ENCODE data around the gene TIMM8B. TPM values are rescaled to one million over a fixed set of nuclear protein-coding genes. Genes with fewer than 3 reads are reported as not detected.

Gene TIMM8B
- total RNA-seq, 1 experiment from 2014 or later: 99.6 TPM

GRCh38 chr11:112106070-112106469 lies 19.5 kb upstream of the TIMM8B start:
- no TSS peak for BruUV-seq (replicated peaks)
- intact Hi-C loops (cut with micrococcal nuclease; ENCODE audit: unreplicated experiment): no loop called here
- H3K4me3 ChIP-seq (ENCODE audit: low read depth, low read length, poor library complexity, severe bottlenecking): no peak overlapping the region
- ChIA-PET POLR2A (ENCODE audit: low non-redundant PET) (no interaction called here), CTCF (interaction anchor here (0.6 kb wide), 1 partner anchor 62 kb away, joined by 3 read pairs; no protein-coding TSS in a partner anchor)
- no peak for DNase-seq (ENCODE audit: low spot score)
- H3K27me3 ChIP-seq (replicated peaks; ENCODE audit: insufficient read depth, low read depth, low read length, poor library complexity): no peaks in the 10 kb centered on the region
- no peaks in the 10 kb centered on the region for H3K4me1 ChIP-seq (ENCODE audit: insufficient read depth, low read length, poor library complexity, severe bottlenecking)
- H3K9me3 ChIP-seq (ENCODE audit: low read depth, low read length, poor library complexity, severe bottlenecking): peaks cover 3% of the 10 kb centered on the region
- H3K27ac ChIP-seq (ENCODE audit: low read depth, low read length, poor library complexity, severe bottlenecking): no peak overlapping the region
- H3K36me3 ChIP-seq (ENCODE audit: insufficient read depth, low read length, poor library complexity, severe bottlenecking): no peaks in the 10 kb centered on the region
- TF ChIP-seq EZH2 (IDR thresholded peaks at IDR 0.05; ENCODE audit: borderline replicate concordance, low read depth, low read length, poor library complexity, severe bottlenecking) (no peak), CTCF (conservative IDR thresholded peaks at IDR 0.05; ENCODE audit: low read depth, low read length) (no peak)

GRCh38 chr11:112103446-112103845 lies 16.9 kb upstream of the TIMM8B start:
- POLR2A ChIA-PET (ENCODE audit: low non-redundant PET): interaction anchor here (0.7 kb wide), 1 partner anchor 417 kb away, joined by 12 read pairs; no protein-coding TSS in a partner anchor
- Histone ChIP-seq H3K36me3 (ENCODE audit: insufficient read depth, low read length, poor library complexity, severe bottlenecking) (no peaks in the 10 kb centered on the region), H3K4me3 (ENCODE audit: low read depth, low read length, poor library complexity, severe bottlenecking) (no peak overlapping the region), H3K9me3 (ENCODE audit: low read depth, low read length, poor library complexity, severe bottlenecking) (no peaks in the 10 kb centered on the region), H3K27ac (ENCODE audit: low read depth, low read length, poor library complexity, severe bottlenecking) (no peak overlapping the region), H3K27me3 (replicated peaks; ENCODE audit: insufficient read depth, low read depth, low read length, poor library complexity) (no peaks in the 10 kb centered on the region), H3K4me1 (ENCODE audit: insufficient read depth, low read length, poor library complexity, severe bottlenecking) (no peaks in the 10 kb centered on the region)
- intact Hi-C loops (cut with micrococcal nuclease; ENCODE audit: unreplicated experiment): no loop called here
- no TSS peak for BruUV-seq (replicated peaks)
- no peak for DNase-seq (ENCODE audit: low spot score)
- no peak for TF ChIP-seq EZH2 (IDR thresholded peaks at IDR 0.05; ENCODE audit: borderline replicate concordance, low read depth, low read length, poor library complexity, severe bottlenecking)
- TF ChIP-seq CTCF (conservative IDR thresholded peaks at IDR 0.05; ENCODE audit: low read depth, low read length): no peak
- CTCF ChIA-PET: no interaction called here

GRCh38 chr11:112100462-112100861 lies 13.9 kb upstream of the TIMM8B start:
- BruUV-seq (replicated peaks): no TSS peak

More at GRCh38 chr11:112100462-112100861, 13.9 kb upstream of the TIMM8B start:
- Histone ChIP-seq H3K9me3 (ENCODE audit: low read depth, low read length, poor library complexity, severe bottlenecking) (no peaks in the 10 kb centered on the region), H3K36me3 (ENCODE audit: insufficient read depth, low read length, poor library complexity, severe bottlenecking) (peaks cover 10% of the 10 kb centered on the region), H3K27me3 (replicated peaks; ENCODE audit: insufficient read depth, low read depth, low read length, poor library complexity) (no peaks in the 10 kb centered on the region), H3K27ac (ENCODE audit: low read depth, low read length, poor library complexity, severe bottlenecking) (no peak overlapping the region), H3K4me3 (ENCODE audit: low read depth, low read length, poor library complexity, severe bottlenecking) (no peak overlapping the region), H3K4me1 (ENCODE audit: insufficient read depth, low read length, poor library complexity, severe bottlenecking) (no peaks in the 10 kb centered on the region)
- ChIA-PET CTCF (no interaction called here), POLR2A (ENCODE audit: low non-redundant PET) (no interaction called here)
- TF ChIP-seq CTCF (conservative IDR thresholded peaks at IDR 0.05; ENCODE audit: low read depth, low read length): no peak
- TF ChIP-seq EZH2 (IDR thresholded peaks at IDR 0.05; ENCODE audit: borderline replicate concordance, low read depth, low read length, poor library complexity, severe bottlenecking): no peak
- DNase-seq (ENCODE audit: low spot score): no peak
- intact Hi-C loops (cut with micrococcal nuclease; ENCODE audit: unreplicated experiment): no loop called here
